HFFc6 (cell line): Measurements from ENCODE around the gene OR1S2. TPM values are rescaled to one million over a fixed set of nuclear protein-coding genes. Genes with fewer than 3 reads are reported as not detected.

Source experiments
- DNase-seq: peaks from one replicate; pipeline ENCODE4 v3.0.0-alpha.2; 2018
- H3K27ac Mint-ChIP-seq: 2 replicates; pipeline ENCODE4 v1.8.0; 2020; ENCODE audit warnings: mild to moderate bottlenecking, mixed read lengths
- H3K27me3 Mint-ChIP-seq: 2 replicates; pipeline ENCODE4 v1.8.0; 2021; ENCODE audit warnings: mild to moderate bottlenecking, moderate library complexity, mixed read lengths; ENCODE audit not compliant: insufficient read depth
- H3K36me3 Mint-ChIP-seq: 2 replicates; pipeline ENCODE4 v1.8.0; 2021; ENCODE audit warnings: low read depth, mixed read lengths
- H3K4me1 Mint-ChIP-seq: 2 replicates; pipeline ENCODE4 v1.8.0; 2020; ENCODE audit warnings: low read depth, mixed read lengths
- H3K4me3 Mint-ChIP-seq: 2 replicates; pipeline ENCODE4 v1.8.0; 2020; ENCODE audit warnings: mild to moderate bottlenecking, moderate library complexity, mixed read lengths
- H3K9me3 Mint-ChIP-seq: 2 replicates; pipeline ENCODE4 v1.8.0; 2020; ENCODE audit warnings: mild to moderate bottlenecking, mixed read lengths
- CTCF ChIP-seq: fragments of 200-600 bp; sonication (generic); IDR thresholded peaks from 2 replicates; pipeline ENCODE4 v1.5.0; 2021; ENCODE audit warnings: antibody characterized with exemption, mild to moderate bottlenecking
- total RNA-seq, 6 experiments: library from RNA; stranded (reverse); fragmentation: NEBNext Ultra II Directional; extraction: Animal tissue kit (Norgen Biotek cat#: 25700); gene quantifications; 2 replicates in 1 of 6; 3 replicates in 5 of 6; pipeline ENCODE4 v1.2.3, GENCODE V29; 2021

Gene OR1S2
- total RNA-seq, 6 experiments from 2014 or later: not detected

GRCh38 chr11:58199271-58199670, 4.7 kb downstream of the OR1S2 start:
- no peak for DNase-seq
- Mint-ChIP-seq H3K4me1 (no peaks in the 10 kb centered on the region; the same call in 1 of the 2 replicates), H3K27ac (no peak overlapping the region), H3K36me3 (0 out of 2 replicates have a peak, but pooled peaks cover 6% of the 10 kb centered on the region), H3K27me3 (no peaks in the 10 kb centered on the region; the same call in none of the 2 replicates), H3K9me3 (peaks cover 8% of the 10 kb centered on the region; the same call in 1 of the 2 replicates), H3K4me3 (no peak overlapping the region)
- no peak for TF ChIP-seq CTCF

- Mint-ChIP-seq H3K9me3 (peaks cover 8% of the 10 kb centered on the region; the same call in 1 of the 2 replicates), H3K4me1 (no peaks in the 10 kb centered on the region), H3K36me3 (0 out of 2 replicates have a peak, but pooled peaks cover 6% of the 10 kb centered on the region), H3K4me3 (no peak overlapping the region), H3K27ac (no peak overlapping the region), H3K27me3 (no peaks in the 10 kb centered on the region; the same call in none of the 2 replicates)
- DNase-seq: no peak
- TF ChIP-seq CTCF: no peak
Measured at GRCh38 chr11:58195939-58196338, 8.0 kb downstream of the OR1S2 start.

GRCh38 chr11:58193391-58193790, 10.6 kb downstream of the OR1S2 start:
- Mint-ChIP-seq H3K9me3 (peaks cover 8% of the 10 kb centered on the region; the same call in 1 of the 2 replicates), H3K4me1 (no peaks in the 10 kb centered on the region), H3K27me3 (peaks cover 6% of the 10 kb centered on the region), H3K27ac (no peak overlapping the region), H3K36me3 (0 out of 2 replicates have a peak, but pooled peaks cover 6% of the 10 kb centered on the region), H3K4me3 (no peak overlapping the region)
- TF ChIP-seq CTCF: no peak
- DNase-seq: no peak

DNA sequence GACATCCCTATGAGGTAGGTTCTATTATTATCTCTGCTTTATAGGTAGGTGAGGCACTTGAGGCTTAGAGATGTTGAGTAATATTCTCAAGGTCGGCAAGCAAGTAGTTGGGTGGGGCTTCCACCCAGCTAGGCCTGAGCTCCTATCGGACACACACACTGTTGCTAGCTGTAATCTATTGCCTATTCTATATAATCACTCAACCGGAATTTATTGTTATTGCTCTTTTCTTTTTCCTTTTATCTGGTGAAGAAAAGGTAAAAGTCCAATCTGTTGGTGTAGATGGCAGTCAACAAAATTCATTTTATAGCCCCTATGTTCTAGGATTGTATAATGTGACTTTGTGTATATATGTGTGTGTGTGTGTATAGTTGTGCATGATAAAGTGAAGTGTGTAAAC, 11.7 kb downstream of the OR1S2 start:
- Mint-ChIP-seq H3K27me3 (peaks cover 9% of the 10 kb centered on the region), H3K4me1 (no peaks in the 10 kb centered on the region), H3K27ac (no peak overlapping the region), H3K4me3 (no peak overlapping the region), H3K9me3 (no peaks in the 10 kb centered on the region), H3K36me3 (no peaks in the 10 kb centered on the region)
- TF ChIP-seq CTCF: no peak
- DNase-seq: no peak

- H3K27me3 Mint-ChIP-seq: peaks cover 11% of the 10 kb centered on the region
- no peak within 1 kb of the TSS for H3K4me3 Mint-ChIP-seq
- no peak for TF ChIP-seq CTCF
- no peak within 1 kb of the TSS for H3K27ac Mint-ChIP-seq
- DNase-seq: no peak
- H3K9me3 Mint-ChIP-seq: no peaks in the 10 kb centered on the region
- H3K4me1 Mint-ChIP-seq: no peaks in the 10 kb centered on the region
- H3K36me3 Mint-ChIP-seq: no peaks in the 10 kb centered on the region
Measured at GRCh38 chr11:58188770-58189169, 15.2 kb downstream of the OR1S2 start, which contains the start of gene OR9Q2. OR9Q2 (plus strand) TSS chr11:58189070; CDS start chr11:58190491, 1,421 bp downstream.
